Vagina (tissue), 2 donors: ENCODE results near the gene TMOD2.

Experiments used
- POLR2A ChIP-seq, 2 donors: fragments of 450-650 bp; IDR thresholded peaks; one replicate each; pipeline ENCODE4 v1.6.1; 2017; ENCODE audit warnings: antibody characterized with exemption in 2 of 2, mild to moderate bottlenecking in 2 of 2, moderate library complexity in 2 of 2
- POLR2AphosphoS5 ChIP-seq, 2 donors: sonication (generic); formaldehyde crosslinking; IDR thresholded peaks; one replicate each; pipeline ENCODE4 v1.9.0; 2017; ENCODE audit warnings: antibody characterized with exemption in 2 of 2, mild to moderate bottlenecking in 2 of 2, low read depth in 1 of 2; ENCODE audit not compliant: insufficient read depth in 1 of 2
- TF ChIP-seq, protein P1 (sequence below), 3 experiments: fragments of 450-650 bp in 2 of 3; fragments of 200-600 bp in 1 of 3; sonication (generic) in 1 of 3; IDR thresholded peaks; one replicate each; pipeline ENCODE4 v1.5.1; 2017 to 2019; ENCODE audit warnings: antibody characterized with exemption in 3 of 3, mild to moderate bottlenecking in 2 of 3, moderate library complexity in 2 of 3

DNA sequence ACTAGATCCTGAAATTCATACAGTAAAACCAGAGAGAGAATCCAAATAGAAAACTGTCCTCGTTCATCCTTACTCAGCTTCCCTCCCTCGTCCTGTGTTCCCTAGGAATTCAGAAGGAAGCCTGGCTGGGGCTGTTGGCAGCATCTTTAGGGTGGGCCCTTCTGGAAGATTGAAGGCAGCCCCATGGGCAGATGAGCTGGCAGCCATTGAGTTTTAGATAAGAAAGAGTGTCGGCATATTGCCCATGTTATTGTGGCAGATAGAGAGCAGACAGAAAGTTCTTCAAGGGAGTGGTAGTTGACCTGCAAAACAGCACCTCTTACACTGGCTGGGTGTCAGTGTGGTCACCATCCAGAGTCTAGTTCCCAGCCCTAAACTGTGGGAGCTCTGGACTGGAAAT, 23.5 kb downstream of the TMOD2 start:
- TF ChIP-seq POLR2A (IDR thresholded peaks at IDR 0.05) (no peak), POLR2AphosphoS5 (IDR thresholded peaks at IDR 0.05; ENCODE audit: insufficient read depth in 1 of 2, low read depth in 1 of 2) (no peak)
- TF ChIP-seq, protein P1, sequence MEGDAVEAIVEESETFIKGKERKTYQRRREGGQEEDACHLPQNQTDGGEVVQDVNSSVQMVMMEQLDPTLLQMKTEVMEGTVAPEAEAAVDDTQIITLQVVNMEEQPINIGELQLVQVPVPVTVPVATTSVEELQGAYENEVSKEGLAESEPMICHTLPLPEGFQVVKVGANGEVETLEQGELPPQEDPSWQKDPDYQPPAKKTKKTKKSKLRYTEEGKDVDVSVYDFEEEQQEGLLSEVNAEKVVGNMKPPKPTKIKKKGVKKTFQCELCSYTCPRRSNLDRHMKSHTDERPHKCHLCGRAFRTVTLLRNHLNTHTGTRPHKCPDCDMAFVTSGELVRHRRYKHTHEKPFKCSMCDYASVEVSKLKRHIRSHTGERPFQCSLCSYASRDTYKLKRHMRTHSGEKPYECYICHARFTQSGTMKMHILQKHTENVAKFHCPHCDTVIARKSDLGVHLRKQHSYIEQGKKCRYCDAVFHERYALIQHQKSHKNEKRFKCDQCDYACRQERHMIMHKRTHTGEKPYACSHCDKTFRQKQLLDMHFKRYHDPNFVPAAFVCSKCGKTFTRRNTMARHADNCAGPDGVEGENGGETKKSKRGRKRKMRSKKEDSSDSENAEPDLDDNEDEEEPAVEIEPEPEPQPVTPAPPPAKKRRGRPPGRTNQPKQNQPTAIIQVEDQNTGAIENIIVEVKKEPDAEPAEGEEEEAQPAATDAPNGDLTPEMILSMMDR (IDR thresholded peaks at IDR 0.05) = no peak
